GM12872 (cell line): ENCODE data around the gene DAPK2.

Experiments used
- TF ChIP-seq, protein P1 (sequence below): IDR thresholded peaks from 3 replicates; pipeline ENCODE4 v1.5.1; 2011; ENCODE audit warnings: low read depth, mild to moderate bottlenecking, low read length, moderate library complexity; ENCODE audit not compliant: insufficient read depth

Gene DAPK2

DNA sequence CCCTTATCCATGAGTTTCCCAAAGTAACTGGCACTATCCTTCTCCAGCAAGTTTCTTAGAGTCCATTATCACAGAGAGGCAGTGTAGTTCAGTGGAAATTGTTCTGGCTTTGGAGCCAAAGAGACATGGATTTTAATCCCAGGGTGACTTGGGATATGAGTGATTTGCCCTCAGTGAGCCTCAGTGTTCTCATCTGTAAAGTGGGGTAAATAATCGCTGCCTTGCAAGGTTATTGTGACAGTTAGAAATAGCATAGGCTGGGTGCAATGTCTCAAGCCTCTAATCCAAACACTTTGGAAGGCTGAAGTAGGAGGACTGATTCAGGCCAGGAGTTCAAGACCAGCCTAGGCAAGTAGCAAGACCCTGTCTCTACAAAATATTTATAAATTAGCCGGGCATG, 30.0 kb downstream of the DAPK2 start:
- TF ChIP-seq, protein P1, sequence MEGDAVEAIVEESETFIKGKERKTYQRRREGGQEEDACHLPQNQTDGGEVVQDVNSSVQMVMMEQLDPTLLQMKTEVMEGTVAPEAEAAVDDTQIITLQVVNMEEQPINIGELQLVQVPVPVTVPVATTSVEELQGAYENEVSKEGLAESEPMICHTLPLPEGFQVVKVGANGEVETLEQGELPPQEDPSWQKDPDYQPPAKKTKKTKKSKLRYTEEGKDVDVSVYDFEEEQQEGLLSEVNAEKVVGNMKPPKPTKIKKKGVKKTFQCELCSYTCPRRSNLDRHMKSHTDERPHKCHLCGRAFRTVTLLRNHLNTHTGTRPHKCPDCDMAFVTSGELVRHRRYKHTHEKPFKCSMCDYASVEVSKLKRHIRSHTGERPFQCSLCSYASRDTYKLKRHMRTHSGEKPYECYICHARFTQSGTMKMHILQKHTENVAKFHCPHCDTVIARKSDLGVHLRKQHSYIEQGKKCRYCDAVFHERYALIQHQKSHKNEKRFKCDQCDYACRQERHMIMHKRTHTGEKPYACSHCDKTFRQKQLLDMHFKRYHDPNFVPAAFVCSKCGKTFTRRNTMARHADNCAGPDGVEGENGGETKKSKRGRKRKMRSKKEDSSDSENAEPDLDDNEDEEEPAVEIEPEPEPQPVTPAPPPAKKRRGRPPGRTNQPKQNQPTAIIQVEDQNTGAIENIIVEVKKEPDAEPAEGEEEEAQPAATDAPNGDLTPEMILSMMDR = no peak

DNA sequence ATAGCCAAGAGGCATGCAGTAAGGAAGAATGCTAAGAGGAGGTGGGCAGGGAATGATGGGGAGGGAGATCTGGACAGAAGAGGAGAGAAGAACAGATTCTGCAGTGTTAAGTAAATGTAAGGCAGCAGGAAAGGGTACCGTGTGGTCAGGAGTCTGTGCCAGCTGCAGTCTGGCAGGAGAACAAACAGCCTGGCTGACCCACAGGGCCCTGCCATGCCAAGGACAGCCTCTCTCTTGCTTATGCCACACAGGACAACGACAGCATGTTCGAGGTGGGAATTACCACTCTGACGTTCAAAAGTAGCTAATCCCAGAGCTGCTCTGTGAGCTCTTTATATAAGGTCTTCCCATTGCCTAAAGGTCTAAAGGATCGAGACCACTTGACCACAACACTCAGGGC, 31.3 kb downstream of the DAPK2 start:
- TF ChIP-seq, protein P1 = no peak

DNA sequence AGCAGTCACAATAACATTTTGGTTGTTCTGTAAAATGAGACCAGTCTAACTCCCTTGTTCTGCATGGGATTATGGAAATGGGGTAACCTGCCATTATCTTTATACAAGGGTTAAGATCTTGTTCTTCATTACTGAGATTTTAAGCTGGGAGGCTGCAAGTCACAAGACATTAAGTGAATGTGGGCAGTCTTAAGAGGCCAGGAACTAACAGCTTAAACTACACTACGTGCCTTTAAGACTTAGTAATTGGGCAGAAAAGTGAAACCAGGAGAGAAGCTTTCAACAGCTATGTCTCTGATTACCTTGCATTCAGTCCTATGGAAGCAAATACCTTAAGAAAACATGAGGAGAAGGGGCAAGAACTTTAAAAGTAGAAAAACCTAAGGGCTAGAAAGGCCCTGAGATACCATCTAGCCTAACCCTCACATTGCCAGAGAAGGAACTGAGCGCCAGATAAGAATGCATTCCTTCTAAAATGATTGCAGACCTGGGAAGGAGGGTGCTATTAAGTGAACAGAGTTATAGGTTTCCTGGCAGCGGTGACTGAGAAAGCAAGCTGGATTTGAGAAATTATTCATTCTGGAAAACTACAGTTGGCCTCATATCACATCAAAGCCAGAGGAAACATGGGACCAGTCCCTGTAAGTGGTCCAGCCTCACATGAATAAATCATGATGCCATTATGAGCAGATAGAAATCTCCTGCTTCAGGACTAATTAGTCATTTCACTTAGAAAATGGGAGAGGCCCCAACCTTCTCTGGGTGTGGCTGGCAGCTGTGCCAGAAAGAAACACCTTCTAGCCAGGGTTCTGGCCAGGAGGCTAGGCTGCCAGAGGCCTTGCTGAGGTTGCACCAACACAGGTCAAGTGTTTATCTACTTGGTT, 32.9 kb downstream of the DAPK2 start:
- TF ChIP-seq, protein P1 = no peak

DNA sequence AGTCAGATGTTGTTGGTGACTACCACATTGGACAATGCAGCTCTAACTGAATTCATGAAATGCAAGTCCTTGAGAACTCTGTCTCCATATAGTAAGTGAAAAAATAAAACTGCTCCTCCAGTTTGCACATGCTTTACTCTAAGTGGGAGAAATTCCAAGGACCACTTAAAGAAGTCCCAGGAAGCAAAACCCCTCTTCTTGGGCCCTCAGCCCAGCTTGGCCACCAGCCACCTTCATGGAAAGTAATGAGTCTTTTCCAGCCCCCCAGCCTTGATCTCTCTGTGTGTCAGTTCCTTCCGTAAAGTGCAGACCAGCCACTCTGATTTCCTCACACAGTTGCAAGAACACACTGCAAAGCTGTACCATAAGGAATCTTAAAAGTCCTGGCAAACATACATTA, 34.5 kb downstream of the DAPK2 start:
- TF ChIP-seq, protein P1 = no peak

DNA sequence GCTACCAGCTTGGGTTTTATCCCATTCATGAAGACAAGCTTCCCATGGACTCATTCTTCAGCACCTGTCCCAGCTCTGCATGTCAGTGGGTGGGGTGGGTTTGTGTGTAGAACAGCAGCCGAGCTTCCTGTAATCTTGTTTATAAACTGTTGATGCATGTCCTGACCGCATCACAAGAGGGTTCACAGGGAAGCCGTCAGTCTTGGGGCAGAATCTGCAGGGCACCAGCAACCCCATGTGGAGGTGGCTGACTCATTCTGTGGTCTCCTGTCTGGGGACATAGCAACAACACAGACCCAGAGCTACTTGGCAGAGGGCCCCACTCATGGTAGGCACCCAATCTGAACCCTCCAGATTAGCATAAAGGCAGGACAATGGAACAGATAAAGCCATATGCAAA, 35.6 kb downstream of the DAPK2 start:
- TF ChIP-seq, protein P1 = peak; percentile 47

DNA sequence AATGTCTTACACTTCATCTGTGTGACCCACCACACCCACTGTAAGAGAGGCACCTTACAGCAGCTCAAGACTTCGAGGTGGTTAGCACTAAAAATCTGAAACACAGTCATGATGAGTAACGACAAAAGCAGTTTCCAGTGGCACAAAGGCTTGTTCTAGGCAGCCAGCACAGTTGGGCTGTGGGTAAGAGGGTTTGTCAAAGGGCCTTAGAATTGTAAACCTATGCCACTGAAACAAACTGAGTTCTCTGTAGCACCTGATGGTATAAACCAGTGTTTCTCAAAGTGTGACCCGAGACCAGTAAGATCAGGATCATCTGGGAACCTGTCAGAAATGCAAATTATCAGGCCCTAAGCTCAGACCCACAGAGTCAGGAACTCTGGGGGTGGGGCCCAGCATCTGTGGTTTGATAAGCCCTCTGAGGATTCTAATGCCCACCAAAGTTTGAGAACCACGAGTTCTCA, 36.5 kb downstream of the DAPK2 start:
- TF ChIP-seq, protein P1 = no peak

DNA sequence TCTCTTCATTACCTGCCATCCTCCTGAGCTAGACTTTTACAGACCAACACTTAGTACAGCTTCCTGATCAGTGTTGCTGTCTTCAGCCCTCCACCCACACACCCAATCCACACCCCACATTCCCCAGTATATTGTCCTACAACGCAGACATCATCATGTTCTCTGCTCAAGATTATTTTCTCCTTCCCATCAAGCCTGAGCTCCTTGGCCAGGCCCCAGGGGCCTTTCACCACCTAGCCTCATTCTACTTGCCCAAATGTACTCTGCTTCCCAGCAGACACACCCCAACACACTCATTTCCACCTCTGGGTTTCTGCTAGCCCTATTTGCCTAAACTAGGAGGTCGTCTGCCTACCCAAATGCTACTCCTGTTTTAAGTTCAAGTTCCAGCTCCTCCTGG, 37.0 kb downstream of the DAPK2 start:
- TF ChIP-seq, protein P1 = no peak
